Caco-2 (cell line): ENCODE data around the gene TNFRSF25. TPM values are rescaled to one million over a fixed set of nuclear protein-coding genes. Genes with fewer than 3 reads are reported as not detected.

Experiments
- BruUV-seq: library from RNA; stranded (reverse); fragments of 400-500 nt; replicated peaks from 2 replicates; lab custom pipeline; 2021; lab: Mats Ljungman, UMichigan
- CTCF ChIA-PET: fragments of 300-600 bp; sonication (Branson Sonifier 250); formaldehyde crosslinking; loops from one replicate; lab custom pipeline; 2022; ENCODE audit warnings: antibody characterized with exemption; lab: Charles Lee
- POLR2A ChIA-PET: fragments of 300-600 bp; sonication (Branson Sonifier 250); formaldehyde crosslinking; loops from one replicate; lab custom pipeline; 2022; ENCODE audit warnings: antibody characterized with exemption; lab: Charles Lee
- DNase-seq, 2 experiments: peaks; one replicate each; pipeline versions ENCODE4 v3.0.0 to v3.0.0-alpha.2; 2020 to 2022
- H3K27me3 ChIP-seq: replicated peaks from 2 replicates; pipeline ENCODE4 v1.6.0; 2011; ENCODE audit warnings: low read length; ENCODE audit not compliant: control insufficient read depth, insufficient read depth
- H3K36me3 ChIP-seq: 2 replicates; pipeline ENCODE4 v1.5.1; 2011; ENCODE audit warnings: low read length; ENCODE audit not compliant: control insufficient read depth, insufficient read depth
- H3K4me1 ChIP-seq: fragments of 250-450 bp; sonication (Bioruptor Pico); 2 replicates; pipeline ENCODE4 v1.5.1; 2020; ENCODE audit warnings: mild to moderate bottlenecking
- H3K4me3 ChIP-seq: 2 replicates; pipeline ENCODE4 v1.5.1; 2011; ENCODE audit warnings: low read depth, mild to moderate bottlenecking, control low read depth, low read length
- H3K9me3 ChIP-seq: fragments of 250-450 bp; sonication (Bioruptor Pico); 2 replicates; pipeline ENCODE4 v1.5.1; 2020; ENCODE audit warnings: mild to moderate bottlenecking, moderate library complexity
- H3K27ac Mint-ChIP-seq: one replicate; pipeline ENCODE4 v1.8.0; 2022; ENCODE audit warnings: mixed read lengths; ENCODE audit not compliant: unreplicated experiment
- H3K27me3 Mint-ChIP-seq: one replicate; pipeline ENCODE4 v1.8.0; 2022; ENCODE audit warnings: mixed read lengths; ENCODE audit not compliant: insufficient read depth, unreplicated experiment
- H3K36me3 Mint-ChIP-seq: one replicate; pipeline ENCODE4 v1.8.0; 2022; ENCODE audit warnings: mild to moderate bottlenecking, mixed read lengths; ENCODE audit not compliant: insufficient read depth, unreplicated experiment
- H3K4me1 Mint-ChIP-seq: one replicate; pipeline ENCODE4 v1.8.0; 2022; ENCODE audit warnings: low read depth, mixed read lengths; ENCODE audit not compliant: unreplicated experiment
- H3K4me3 Mint-ChIP-seq: one replicate; pipeline ENCODE4 v1.8.0; 2022; ENCODE audit warnings: mild to moderate bottlenecking, moderate library complexity, mixed read lengths; ENCODE audit not compliant: unreplicated experiment
- H3K9me3 Mint-ChIP-seq: one replicate; pipeline ENCODE4 v1.8.0; 2022; ENCODE audit warnings: mixed read lengths; ENCODE audit not compliant: unreplicated experiment
- CTCF ChIP-seq, 2 experiments: fragments of 200-600 bp in 1 of 2; IDR thresholded peaks; 1 replicate in 1 of 2; 2 replicates in 1 of 2; pipeline versions ENCODE4 v1.5.1 to v1.8.0; 2011 to 2022; ENCODE audit warnings: antibody characterized with exemption in 1 of 2, control low read depth in 1 of 2, inconsistent platforms in 1 of 2, low read depth in 1 of 2, low read length in 1 of 2, mild to moderate bottlenecking in 1 of 2, moderate library complexity in 1 of 2; ENCODE audit not compliant: insufficient read depth in 1 of 2, severe bottlenecking in 1 of 2, unreplicated experiment in 1 of 2
- intact Hi-C: fragments of 100-400 bp; cut with micrococcal nuclease; formaldehyde crosslinking; loops from one replicate; pipeline ENCODE4 v1.10.0; 2022; ENCODE audit not compliant: unreplicated experiment
- total RNA-seq: library from RNA; stranded (reverse); gene quantifications from 2 replicates; pipeline ENCODE4 v1.2.3, GENCODE V29; 2022

TNFRSF25 gene
- total RNA-seq, 1 experiment from 2014 or later = 16.3 TPM

- Histone ChIP-seq H3K9me3 (no peaks in the 10 kb centered on the region), H3K27me3 (no peaks in the 10 kb centered on the region), H3K4me3 (no peak overlapping the region), H3K4me1 (no peaks in the 10 kb centered on the region), H3K36me3 (no peaks in the 10 kb centered on the region)
- no peak overlapping the region for H3K4me3 Mint-ChIP-seq
- BruUV-seq = no TSS peak
- intact Hi-C loops = no loop called here
- no peaks in the 10 kb centered on the region for H3K4me1 Mint-ChIP-seq
- no peaks in the 10 kb centered on the region for H3K36me3 Mint-ChIP-seq
- no peaks in the 10 kb centered on the region for H3K27me3 Mint-ChIP-seq
- H3K27ac Mint-ChIP-seq = no peak overlapping the region
- TF ChIP-seq CTCF (IDR thresholded peaks at IDR 0.05; ENCODE audit: insufficient read depth in 1 of 2, low read depth in 1 of 2, low read length in 1 of 2, severe bottlenecking in 1 of 2, unreplicated experiment in 1 of 2) = no peak
- ChIA-PET POLR2A (no interaction called here), CTCF (no interaction called here)
- H3K9me3 Mint-ChIP-seq = no peaks in the 10 kb centered on the region
- no peak for DNase-seq
These were observed 39.6 kb upstream of the TNFRSF25 start for GRCh38 chr1:6505367-6506209.

- H3K9me3 Mint-ChIP-seq = no peaks in the 10 kb centered on the region
- POLR2A ChIA-PET = no interaction called here
- DNase-seq = no peak
- intact Hi-C loops = no loop called here
- no peaks in the 10 kb centered on the region for H3K27me3 Mint-ChIP-seq
- Histone ChIP-seq H3K4me3 (no peak overlapping the region), H3K36me3 (no peaks in the 10 kb centered on the region), H3K9me3 (no peaks in the 10 kb centered on the region), H3K27me3 (no peaks in the 10 kb centered on the region), H3K4me1 (no peaks in the 10 kb centered on the region)
- H3K4me1 Mint-ChIP-seq = no peaks in the 10 kb centered on the region
- no peaks in the 10 kb centered on the region for H3K36me3 Mint-ChIP-seq
- H3K27ac Mint-ChIP-seq = no peak overlapping the region
- BruUV-seq = no TSS peak
- H3K4me3 Mint-ChIP-seq = no peak overlapping the region
- TF ChIP-seq CTCF (IDR thresholded peaks at IDR 0.05; ENCODE audit: insufficient read depth in 1 of 2, low read depth in 1 of 2, low read length in 1 of 2, severe bottlenecking in 1 of 2, unreplicated experiment in 1 of 2) = no peak
- CTCF ChIA-PET = no interaction called here
These were observed 38.9 kb upstream of the TNFRSF25 start for GRCh38 chr1:6504887-6505286.

GRCh38 chr1:6503884-6504602 is 38.1 kb upstream of the TNFRSF25 start:
- CTCF ChIA-PET = interaction anchor here (0.7 kb wide), 1 partner anchor 19 kb away, joined by 6 read pairs; no protein-coding TSS in a partner anchor
- Mint-ChIP-seq H3K9me3 (no peaks in the 10 kb centered on the region), H3K4me3 (no peak overlapping the region), H3K27ac (no peak overlapping the region), H3K27me3 (no peaks in the 10 kb centered on the region), H3K4me1 (no peaks in the 10 kb centered on the region), H3K36me3 (no peaks in the 10 kb centered on the region)
- POLR2A ChIA-PET = no interaction called here
- no peak for DNase-seq
- TF ChIP-seq CTCF (IDR thresholded peaks at IDR 0.05; ENCODE audit: insufficient read depth in 1 of 2, low read depth in 1 of 2, low read length in 1 of 2, severe bottlenecking in 1 of 2, unreplicated experiment in 1 of 2) = no peak
- Histone ChIP-seq H3K9me3 (no peaks in the 10 kb centered on the region), H3K4me3 (no peak overlapping the region), H3K27me3 (no peaks in the 10 kb centered on the region), H3K36me3 (no peaks in the 10 kb centered on the region), H3K4me1 (no peaks in the 10 kb centered on the region)
- intact Hi-C loops = no loop called here
- no TSS peak for BruUV-seq
